ENCODE results near the gene TMEM202. TPM values are rescaled to one million over a fixed set of nuclear protein-coding genes. Genes with fewer than 3 reads are reported as not detected.

The TMEM202 gene
- total and polyA plus RNA-seq, 2 of the 4 experiments (the other 2 are of a cell fraction), result not detected

DNA sequence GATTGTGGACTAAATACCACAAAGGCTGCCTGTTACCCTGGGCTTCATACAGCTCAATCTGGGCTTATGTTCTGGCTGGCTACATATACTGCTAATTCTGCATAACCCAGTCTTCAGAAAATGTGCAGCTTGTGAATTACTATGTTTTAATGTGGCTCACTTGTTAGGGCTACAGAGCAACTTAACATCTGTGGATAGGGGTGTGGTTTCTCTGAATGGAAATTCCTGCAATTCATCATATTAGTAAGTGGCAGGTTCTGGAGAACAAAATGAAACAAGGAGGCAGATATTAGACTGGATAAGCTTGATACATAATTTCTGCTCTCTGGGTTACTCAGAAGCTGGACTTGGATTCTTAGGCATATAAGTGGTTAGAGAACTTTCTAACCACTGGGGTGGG lies 6.7 kb downstream of the TMEM202 start:
- TF ChIP-seq CEBPB (IDR thresholded peaks at IDR 0.05; ENCODE audit: low read depth, low read length) (no peak), MXI1 (IDR thresholded peaks at IDR 0.05; ENCODE audit: borderline replicate concordance, low read depth, low read length) (no peak), NFE2L2 (IDR thresholded peaks at IDR 0.05; ENCODE audit: low read depth, low read length) (no peak), RCOR1 (IDR thresholded peaks at IDR 0.05; ENCODE audit: insufficient replicate concordance, low read length) (no peak), MAFK (IDR thresholded peaks at IDR 0.05; ENCODE audit: low read depth, low read length) (no peak), CHD1 (IDR thresholded peaks at IDR 0.05; ENCODE audit: low read depth, low read length) (no peak)
- Histone ChIP-seq H2AK5ac (ENCODE audit: low read depth, low read length) (no peak overlapping the region), H2BK5ac (ENCODE audit: low read depth, low read length, poor library complexity, severe bottlenecking) (no peak overlapping the region), H3K9ac (ENCODE audit: low read depth, low read length) (no peak overlapping the region), H3K14ac (replicated peaks; ENCODE audit: low read depth, low read length) (no peak overlapping the region), H4K8ac (ENCODE audit: low read depth in 2 of 2, low read length in 2 of 2) (no peak overlapping the region), H2BK120ac (ENCODE audit: low read depth, low read length) (no peak overlapping the region), H3K27ac (ENCODE audit: insufficient read depth, low read length) (no peak overlapping the region), H3K4me3 (ENCODE audit: insufficient read depth, low read depth, low read length) (no peak overlapping the region), H3K56ac (ENCODE audit: extremely low read depth, insufficient read depth, low read length) (no peak overlapping the region), H3K9me3 (ENCODE audit: control insufficient read depth, insufficient read depth, low read length) (peaks cover 3% of the 10 kb centered on the region; the same call in 1 of the 2 replicates), H3K4ac (ENCODE audit: low read depth, low read length) (no peak overlapping the region), H2AFZ (replicated peaks; ENCODE audit: low read length, poor library complexity) (no peak overlapping the region), H4K5ac (ENCODE audit: low read depth, low read length) (no peak overlapping the region), H3K18ac (ENCODE audit: low read depth, low read length) (no peak overlapping the region), H2BK20ac (ENCODE audit: low read depth, low read length) (no peak overlapping the region), H3K36me3 (ENCODE audit: control insufficient read depth, insufficient read depth, low read length) (no peaks in the 10 kb centered on the region), H3K27me3 (ENCODE audit: control insufficient read depth, insufficient read depth, low read length) (peaks cover 47% of the 10 kb centered on the region), H4K20me1 (ENCODE audit: insufficient read depth, low read length) (no peaks in the 10 kb centered on the region), H3K9me1 (ENCODE audit: insufficient read depth, low read length) (no peaks in the 10 kb centered on the region), H3K23ac (ENCODE audit: low read depth, low read length) (no peak overlapping the region), H2BK15ac (ENCODE audit: low read depth, low read length) (no peak overlapping the region), H3K79me1 (ENCODE audit: low read depth in 1 of 2, low read length in 2 of 2) (no peaks in the 10 kb centered on the region), H3K4me2 (ENCODE audit: low read depth, low read length) (no peak overlapping the region), H4K91ac (ENCODE audit: insufficient read depth, low read depth, low read length) (no peak overlapping the region), H3K4me1 (ENCODE audit: control insufficient read depth, insufficient read depth, low read length) (no peaks in the 10 kb centered on the region), H2AK9ac (replicated peaks; ENCODE audit: low read depth, low read length, poor library complexity) (no peak overlapping the region)
- CTCF ChIA-PET, result no interaction called here
- in situ Hi-C loops (cut with MboI; ENCODE audit: low sequenced_read_pairs), result no loop called here
- intact Hi-C loops (cut with micrococcal nuclease), result no loop called here
- no peak for DNase-seq
- no TSS peak for BruUV-seq (replicated peaks)
- POLR2A ChIA-PET (ENCODE audit: unreplicated experiment), result no interaction called here
- dilution Hi-C loops (cut with HindIII; ENCODE audit: low sequenced_read_pairs, unreplicated experiment), result no loop called here
- no peak for ATAC-seq (ENCODE audit: low read depth)
